Osteoblast (primary cell): Measurements from ENCODE around the gene UCK1. TPM values are rescaled to one million over a fixed set of nuclear protein-coding genes. Genes with fewer than 3 reads are reported as not detected.

ENCODE experiments used
- DNase-seq: peaks from one replicate; pipeline ENCODE4 v3.0.0; 2011; ENCODE audit warnings: low spot score, mixed read lengths; ENCODE audit not compliant: insufficient read length; ENCODE audit errors: missing footprints
- H2AFZ ChIP-seq: 2 replicates; pipeline ENCODE4 v1.6.0; 2011; ENCODE audit warnings: mild to moderate bottlenecking, low read length
- H3K27ac ChIP-seq: 2 replicates; pipeline ENCODE4 v1.5.1; 2011; ENCODE audit warnings: mild to moderate bottlenecking, low read depth, low read length, moderate library complexity
- H3K27me3 ChIP-seq: 2 replicates; pipeline ENCODE4 v1.6.0; 2012; ENCODE audit warnings: mild to moderate bottlenecking, control low read depth, inconsistent platforms, low read length, moderate library complexity; ENCODE audit not compliant: insufficient read depth
- H3K36me3 ChIP-seq: 2 replicates; pipeline ENCODE4 v1.5.1; 2011; ENCODE audit warnings: mild to moderate bottlenecking, low read length, control low read depth, moderate library complexity; ENCODE audit not compliant: insufficient read depth
- H3K4me1 ChIP-seq: 2 replicates; pipeline ENCODE4 v1.5.1; 2011; ENCODE audit warnings: mild to moderate bottlenecking, low read length, control low read depth, moderate library complexity; ENCODE audit not compliant: insufficient read depth
- H3K4me2 ChIP-seq: 2 replicates; pipeline ENCODE4 v1.6.0; 2011; ENCODE audit warnings: mild to moderate bottlenecking, low read length; ENCODE audit not compliant: insufficient read depth
- H3K4me3 ChIP-seq: fragments of 200-600 bp; sonication (generic); 3 replicates; pipeline ENCODE4 v1.5.1; 2012; ENCODE audit warnings: mild to moderate bottlenecking, low read length, inconsistent platforms; ENCODE audit not compliant: insufficient read depth
- H3K79me2 ChIP-seq: 2 replicates; pipeline ENCODE4 v1.6.0; 2012; ENCODE audit warnings: mild to moderate bottlenecking, low read length, control low read depth, inconsistent platforms; ENCODE audit not compliant: insufficient read depth
- H3K9me3 ChIP-seq: 2 replicates; pipeline ENCODE4 v1.5.1; 2011; ENCODE audit warnings: low read depth, low read length, control low read depth
- H4K20me1 ChIP-seq: 2 replicates; pipeline ENCODE4 v1.6.0; 2012; ENCODE audit warnings: mild to moderate bottlenecking, low read length, control low read depth; ENCODE audit not compliant: insufficient read depth
- total RNA-seq: library from RNA; depleted of rRNA; stranded (reverse); fragments of >200 nt; gene quantifications from 2 replicates; pipeline ENCODE4 v1.2.3, GENCODE V29; 2012
- TF ChIP-seq, protein P1 (sequence below): IDR thresholded peaks from 2 replicates; pipeline ENCODE4 v1.5.1; 2011; ENCODE audit warnings: mild to moderate bottlenecking, low read depth, low read length, moderate library complexity; ENCODE audit errors: extremely low read depth

The UCK1 gene
- total RNA-seq, 1 donor, result 19.5 TPM

DNA sequence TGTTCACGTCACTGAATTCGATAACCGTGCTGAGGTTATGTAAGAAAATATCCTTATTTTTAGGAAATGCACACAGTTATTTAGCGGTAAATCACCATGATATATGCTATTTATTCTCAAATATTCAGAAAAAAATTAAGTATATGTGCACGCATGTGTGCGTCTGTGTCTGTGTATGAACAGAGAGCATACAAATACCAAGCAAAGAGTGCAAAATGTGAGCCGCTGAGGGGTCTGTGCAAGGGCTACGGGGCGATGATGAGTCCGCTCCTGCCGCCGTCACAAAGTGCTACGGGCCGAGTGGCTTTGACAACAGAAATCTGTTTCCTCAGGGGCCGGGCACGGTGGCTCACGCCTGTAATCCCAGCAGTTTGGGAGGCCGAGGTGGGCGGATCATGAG lies 6.9 kb upstream of the UCK1 start:
- TF ChIP-seq, protein P1, sequence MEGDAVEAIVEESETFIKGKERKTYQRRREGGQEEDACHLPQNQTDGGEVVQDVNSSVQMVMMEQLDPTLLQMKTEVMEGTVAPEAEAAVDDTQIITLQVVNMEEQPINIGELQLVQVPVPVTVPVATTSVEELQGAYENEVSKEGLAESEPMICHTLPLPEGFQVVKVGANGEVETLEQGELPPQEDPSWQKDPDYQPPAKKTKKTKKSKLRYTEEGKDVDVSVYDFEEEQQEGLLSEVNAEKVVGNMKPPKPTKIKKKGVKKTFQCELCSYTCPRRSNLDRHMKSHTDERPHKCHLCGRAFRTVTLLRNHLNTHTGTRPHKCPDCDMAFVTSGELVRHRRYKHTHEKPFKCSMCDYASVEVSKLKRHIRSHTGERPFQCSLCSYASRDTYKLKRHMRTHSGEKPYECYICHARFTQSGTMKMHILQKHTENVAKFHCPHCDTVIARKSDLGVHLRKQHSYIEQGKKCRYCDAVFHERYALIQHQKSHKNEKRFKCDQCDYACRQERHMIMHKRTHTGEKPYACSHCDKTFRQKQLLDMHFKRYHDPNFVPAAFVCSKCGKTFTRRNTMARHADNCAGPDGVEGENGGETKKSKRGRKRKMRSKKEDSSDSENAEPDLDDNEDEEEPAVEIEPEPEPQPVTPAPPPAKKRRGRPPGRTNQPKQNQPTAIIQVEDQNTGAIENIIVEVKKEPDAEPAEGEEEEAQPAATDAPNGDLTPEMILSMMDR, result no peak
- Histone ChIP-seq H3K4me2 (no peak overlapping the region), H3K4me1 (no peaks in the 10 kb centered on the region), H3K27me3 (peaks cover 7% of the 10 kb centered on the region), H4K20me1 (no peaks in the 10 kb centered on the region), H3K36me3 (no peaks in the 10 kb centered on the region), H3K79me2 (no peaks in the 10 kb centered on the region), H3K4me3 (no peak overlapping the region), H3K9me3 (no peaks in the 10 kb centered on the region), H3K27ac (no peak overlapping the region), H2AFZ (no peak overlapping the region)
- DNase-seq, result peak; percentile 68

DNA sequence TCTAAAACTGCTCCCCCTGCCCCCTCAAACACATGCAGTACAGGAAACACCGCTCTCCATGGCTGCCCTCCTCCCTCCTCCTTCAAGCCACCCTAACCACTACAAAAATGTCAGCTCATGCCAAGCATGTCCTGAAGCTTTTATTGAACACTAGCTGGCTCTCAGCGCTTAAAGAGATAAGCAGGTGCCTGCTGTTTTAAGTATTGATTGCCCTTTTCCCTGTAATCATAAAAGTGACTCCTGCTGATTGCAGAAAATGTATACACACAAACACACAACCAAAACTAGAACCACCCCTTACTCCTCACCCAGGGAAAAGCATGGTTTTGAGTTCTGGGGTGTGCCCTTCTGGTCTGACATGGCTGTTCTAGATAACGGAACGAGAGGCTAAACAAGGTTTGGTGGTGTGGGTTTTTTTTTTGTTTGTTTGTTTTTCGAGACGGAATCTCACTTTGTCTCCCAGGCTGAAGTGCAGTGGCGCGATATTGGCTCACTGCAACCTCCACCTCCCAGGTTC lies 3.7 kb upstream of the UCK1 start:
- H3K9me3 ChIP-seq, result no peaks in the 10 kb centered on the region
- H4K20me1 ChIP-seq, result peaks cover 4% of the 10 kb centered on the region
- H3K36me3 ChIP-seq, result no peaks in the 10 kb centered on the region
- no peak for DNase-seq
- TF ChIP-seq, protein P1, result no peak
- H3K27ac ChIP-seq, result no peak overlapping the region
- H3K4me2 ChIP-seq, result no peak overlapping the region
- H3K4me3 ChIP-seq, result no peak overlapping the region
- peaks cover 13% of the 10 kb centered on the region for H3K79me2 ChIP-seq
- peaks cover 2% of the 10 kb centered on the region for H3K27me3 ChIP-seq
- no peak overlapping the region for H2AFZ ChIP-seq
- peaks cover 6% of the 10 kb centered on the region for H3K4me1 ChIP-seq

DNA sequence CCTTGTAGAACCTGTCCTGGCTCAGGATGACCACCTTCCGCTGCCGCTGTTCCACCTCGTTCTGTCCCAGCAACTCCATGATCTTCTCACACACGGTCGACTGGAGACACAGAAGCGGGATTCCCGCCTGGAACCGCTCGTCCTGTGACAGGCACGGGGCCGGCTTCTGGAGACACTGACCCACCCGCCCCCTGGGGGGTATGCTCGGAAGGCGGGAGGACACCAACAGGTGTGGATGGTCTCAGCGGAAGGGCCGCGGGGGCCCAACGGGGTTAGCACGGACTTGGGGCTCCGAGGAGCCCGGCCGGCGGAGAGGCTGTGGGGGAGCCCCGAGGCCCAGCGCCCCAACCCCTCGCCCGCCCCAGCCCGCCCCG lies 530 bp downstream of the UCK1 start:
- Histone ChIP-seq H3K4me2 (peak overlapping the region; percentile 94), H3K36me3 (peaks cover 26% of the 10 kb centered on the region), H3K9me3 (no peaks in the 10 kb centered on the region), H2AFZ (peak overlapping the region; percentile 63), H3K27me3 (no peaks in the 10 kb centered on the region), H3K79me2 (peaks cover 17% of the 10 kb centered on the region), H3K4me3 (peak overlapping the region; percentile 85), H4K20me1 (peaks cover 6% of the 10 kb centered on the region), H3K4me1 (peaks cover 7% of the 10 kb centered on the region), H3K27ac (peak overlapping the region; percentile 56)
- TF ChIP-seq, protein P1, result no peak
- DNase-seq, result peak; percentile 97

DNA sequence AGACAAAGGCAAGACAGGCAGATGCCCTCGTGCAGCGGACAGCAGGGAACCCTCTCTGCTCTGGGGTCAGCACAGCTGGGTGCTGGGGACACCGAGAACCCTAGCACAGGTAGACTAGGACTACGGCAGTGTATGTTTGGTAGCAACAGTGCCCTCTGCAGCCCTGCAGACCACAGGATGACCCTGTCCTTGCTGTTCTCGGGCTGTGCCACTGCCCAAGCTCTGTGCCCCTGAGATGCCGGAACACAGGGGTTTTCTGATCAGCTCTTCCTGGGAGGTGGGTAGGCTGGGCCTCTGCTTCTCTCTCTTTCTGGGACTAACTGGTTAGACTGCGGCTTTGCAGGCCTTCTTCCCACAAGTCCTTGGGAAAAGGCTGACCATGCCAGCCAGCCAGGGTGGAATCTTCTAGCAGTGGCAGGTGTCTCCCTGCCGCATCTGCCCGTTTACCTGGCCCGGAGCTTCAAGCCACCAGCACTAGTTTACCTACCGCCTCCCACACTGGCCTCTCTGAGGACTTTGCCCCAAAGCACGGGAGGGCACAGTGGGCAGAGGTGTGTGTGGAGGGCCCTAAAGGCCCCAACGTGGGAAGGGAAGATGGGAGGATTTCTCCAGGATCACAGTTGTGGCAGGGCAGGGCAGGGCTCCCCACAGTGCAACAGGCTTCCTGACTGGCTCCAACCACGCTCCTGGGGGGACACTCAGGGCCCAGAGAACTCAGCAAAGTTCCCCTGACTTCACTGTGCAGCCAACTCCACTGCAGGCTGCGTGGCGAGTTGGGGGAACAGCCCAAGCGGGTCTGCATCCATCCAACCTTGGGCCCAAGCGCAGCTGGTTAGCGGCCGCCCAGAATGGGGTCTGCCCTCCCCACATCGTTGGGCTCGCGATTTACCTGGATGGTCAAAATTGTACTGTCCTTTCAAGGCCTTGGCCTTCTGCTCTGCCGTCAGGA lies 1.2 kb downstream of the UCK1 start:
- peaks cover 32% of the 10 kb centered on the region for H3K36me3 ChIP-seq
- H3K9me3 ChIP-seq, result no peaks in the 10 kb centered on the region
- H3K4me1 ChIP-seq, result peaks cover 7% of the 10 kb centered on the region
- no peaks in the 10 kb centered on the region for H3K27me3 ChIP-seq
- DNase-seq, result peak; percentile 78
- peak overlapping the region; percentile 56 for H3K27ac ChIP-seq
- H3K79me2 ChIP-seq, result peaks cover 17% of the 10 kb centered on the region
- peak overlapping the region; percentile 94 for H3K4me2 ChIP-seq
- TF ChIP-seq, protein P1, result no peak
- H3K4me3 ChIP-seq, result peak overlapping the region; percentile 85
- peaks cover 6% of the 10 kb centered on the region for H4K20me1 ChIP-seq
- peak overlapping the region; percentile 63 for H2AFZ ChIP-seq
